IMR-90 (cell line): ENCODE data around the gene AFG1L. TPM values are rescaled to one million over a fixed set of nuclear protein-coding genes. Genes with fewer than 3 reads are reported as not detected.

Experiments used
- ATAC-seq: fragments of 200-7000 bp; cut with Tn5 transposase; 2 replicates; pipeline ENCODE4 v1.9.1; 2020; ENCODE audit warnings: low read depth, mild to moderate bottlenecking, moderate library complexity
- BruUV-seq: library from RNA; stranded (reverse); fragments of 400-500 nt; replicated peaks from 2 replicates; lab custom pipeline; 2021; lab: Mats Ljungman, UMichigan
- CTCF ChIA-PET: fragments of 300-600 bp; formaldehyde crosslinking; extraction: SDS; loops from one replicate; lab custom pipeline; 2021; ENCODE audit warnings: antibody characterized with exemption; lab: Yijun Ruan, JAX
- POLR2A ChIA-PET: fragments of 300-600 bp; sonication (Branson Sonifier 250); formaldehyde crosslinking; loops from one replicate; lab custom pipeline; 2022; ENCODE audit warnings: antibody characterized with exemption; ENCODE audit not compliant: unreplicated experiment; lab: Charles Lee
- DNase-seq: peaks from one replicate; pipeline ENCODE4 v3.0.0; 2013
- H2AFZ ChIP-seq: replicated peaks from 2 replicates; pipeline ENCODE3; 2013; ENCODE audit warnings: low read length, mild to moderate bottlenecking; ENCODE audit not compliant: poor library complexity
- H2AK5ac ChIP-seq: 2 replicates; pipeline ENCODE4 v1.6.1; 2013; ENCODE audit warnings: low read depth, low read length, inconsistent platforms
- H2AK9ac ChIP-seq: replicated peaks from 2 replicates; pipeline ENCODE3; 2013; ENCODE audit warnings: mild to moderate bottlenecking, low read depth, low read length, moderate library complexity; ENCODE audit not compliant: poor library complexity
- H2BK120ac ChIP-seq: 2 replicates; pipeline ENCODE4 v1.6.1; 2013; ENCODE audit warnings: low read depth, low read length, inconsistent platforms
- H2BK15ac ChIP-seq: 3 replicates; pipeline ENCODE4 v1.6.1; 2013; ENCODE audit warnings: low read depth, low read length, inconsistent platforms
- H2BK20ac ChIP-seq: 2 replicates; pipeline ENCODE4 v1.6.1; 2013; ENCODE audit warnings: low read depth, mild to moderate bottlenecking, inconsistent platforms, low read length, moderate library complexity
- H2BK5ac ChIP-seq: 2 replicates; pipeline ENCODE4 v1.6.1; 2013; ENCODE audit warnings: mild to moderate bottlenecking, low read depth, low read length, inconsistent platforms; ENCODE audit not compliant: poor library complexity, severe bottlenecking
- H3K14ac ChIP-seq: replicated peaks from 2 replicates; pipeline ENCODE4 v1.6.1; 2013; ENCODE audit warnings: low read depth, low read length, inconsistent platforms
- H3K18ac ChIP-seq: 2 replicates; pipeline ENCODE4 v1.6.1; 2013; ENCODE audit warnings: low read depth, low read length, control low read depth
- H3K23ac ChIP-seq: 2 replicates; pipeline ENCODE4 v1.6.1; 2013; ENCODE audit warnings: low read depth, low read length, inconsistent platforms
- H3K27ac ChIP-seq: 2 replicates; pipeline ENCODE4 v1.5.1; 2013; ENCODE audit warnings: mild to moderate bottlenecking, control low read depth, low read length; ENCODE audit not compliant: insufficient read depth
- H3K27me3 ChIP-seq: 2 replicates; pipeline ENCODE4 v1.6.1; 2013; ENCODE audit warnings: low read length; ENCODE audit not compliant: control insufficient read depth, insufficient read depth
- H3K36me3 ChIP-seq: 2 replicates; pipeline ENCODE4 v1.6.1; 2013; ENCODE audit warnings: low read length, mixed read lengths; ENCODE audit not compliant: control insufficient read depth, insufficient read depth
- H3K4ac ChIP-seq: 2 replicates; pipeline ENCODE4 v1.6.1; 2013; ENCODE audit warnings: low read depth, low read length, inconsistent platforms
- H3K4me1 ChIP-seq: 2 replicates; pipeline ENCODE4 v1.6.1; 2013; ENCODE audit warnings: low read length, mixed read lengths; ENCODE audit not compliant: control insufficient read depth, insufficient read depth
- H3K4me2 ChIP-seq: 2 replicates; pipeline ENCODE4 v1.6.1; 2013; ENCODE audit warnings: low read depth, mild to moderate bottlenecking, control low read depth, low read length, moderate library complexity
- H3K4me3 ChIP-seq: 2 replicates; pipeline ENCODE4 v1.5.1; 2013; ENCODE audit warnings: low read depth, mild to moderate bottlenecking, control low read depth, low read length, moderate library complexity; ENCODE audit not compliant: insufficient read depth
- H3K56ac ChIP-seq: 2 replicates; pipeline ENCODE4 v1.6.1; 2013; ENCODE audit warnings: low read length, inconsistent platforms; ENCODE audit not compliant: insufficient read depth; ENCODE audit errors: extremely low read depth
- H3K79me1 ChIP-seq, 2 experiments: 2 replicates each; pipeline ENCODE4 v1.6.1; 2013; ENCODE audit warnings: low read length in 2 of 2, inconsistent platforms in 1 of 2, low read depth in 1 of 2
- H3K9ac ChIP-seq: 2 replicates; pipeline ENCODE4 v1.6.1; 2013; ENCODE audit warnings: low read depth, low read length, control low read depth
- H3K9me1 ChIP-seq: 2 replicates; pipeline ENCODE4 v1.6.1; 2013; ENCODE audit warnings: low read length, inconsistent platforms; ENCODE audit not compliant: insufficient read depth
- H3K9me3 ChIP-seq: 2 replicates; pipeline ENCODE4 v1.6.1; 2013; ENCODE audit warnings: low read length; ENCODE audit not compliant: control insufficient read depth, insufficient read depth
- H4K20me1 ChIP-seq: 2 replicates; pipeline ENCODE4 v1.6.1; 2013; ENCODE audit warnings: low read length, inconsistent platforms; ENCODE audit not compliant: insufficient read depth
- H4K5ac ChIP-seq: 2 replicates; pipeline ENCODE4 v1.6.1; 2013; ENCODE audit warnings: mild to moderate bottlenecking, low read depth, low read length, control low read depth
- H4K8ac ChIP-seq, 2 experiments: 2 replicates each; pipeline ENCODE4 v1.6.1; 2013; ENCODE audit warnings: low read depth in 2 of 2, low read length in 2 of 2, control low read depth in 1 of 2, inconsistent platforms in 1 of 2
- H4K91ac ChIP-seq: 2 replicates; pipeline ENCODE4 v1.6.1; 2013; ENCODE audit warnings: low read depth, low read length, inconsistent platforms; ENCODE audit not compliant: insufficient read depth
- POLR2A ChIP-seq: IDR thresholded peaks from 2 replicates; pipeline ENCODE4 v1.6.1; 2012; ENCODE audit warnings: mild to moderate bottlenecking, low read depth, low read length
- WGBS, 2 experiments: methylation state at CpG; one replicate each; pipeline versions ENCODE4 v1.1.5 to v1.1.7; 2013; ENCODE audit warnings: missing lambda C conversion rate in 2 of 2; ENCODE audit not compliant: insufficient read length in 1 of 2; ENCODE audit errors: extremely low coverage in 2 of 2; 5-methylcytosine and 5-hydroxymethylcytosine counted together
- dilution Hi-C: fragments of 300-500 bp; cut with HindIII; formaldehyde crosslinking; loops from one replicate; pipeline ENCODE4 v1.14.3; 2018; ENCODE audit warnings: low sequenced_read_pairs; ENCODE audit not compliant: unreplicated experiment
- in situ Hi-C: fragments of 300-500 bp; cut with MboI; formaldehyde crosslinking; loops from 3 replicates; pipeline ENCODE4 v1.14.3; 2019; ENCODE audit warnings: low sequenced_read_pairs, inconsistent platforms, mixed read lengths
- intact Hi-C: fragments of 100-400 bp; cut with micrococcal nuclease; formaldehyde crosslinking; loops from 2 replicates; pipeline ENCODE4 v1.10.0; 2022
- polyA plus RNA-seq, 3 experiments: library from polyadenylated mRNA; depleted of rRNA; stranded (reverse); fragments of >200 nt; gene quantifications; 2 replicates each; pipeline ENCODE4 v1.2.3, GENCODE V29; 2012; ENCODE audit warnings: low replicate concordance in 1 of 3
- total RNA-seq: library from RNA; depleted of rRNA; stranded (reverse); fragments of >200 nt; gene quantifications from 2 replicates; pipeline ENCODE4 v1.2.3, GENCODE V29; 2012

The AFG1L gene
- total and polyA plus RNA-seq, 2 of the 4 experiments (the other 2 are of a cell fraction) = 1.0 to 2.0 TPM

- no peak overlapping the region for H3K27ac ChIP-seq
- H3K9ac ChIP-seq = no peak overlapping the region
- no peak overlapping the region for H3K56ac ChIP-seq
- no peak overlapping the region for H3K4me3 ChIP-seq
- DNase-seq (no peak), ATAC-seq (no peak)
- no peak overlapping the region for H4K91ac ChIP-seq
- H2BK20ac ChIP-seq = no peak overlapping the region
- H2AK5ac ChIP-seq = no peak overlapping the region
- intact Hi-C loops = no loop called here
- H3K36me3 ChIP-seq = no peaks in the 10 kb centered on the region
- no TSS peak for BruUV-seq
- POLR2A ChIA-PET = no interaction called here
- in situ Hi-C loops = no loop called here
- H3K23ac ChIP-seq = no peak overlapping the region
- dilution Hi-C loops = no loop called here
- no peaks in the 10 kb centered on the region for H3K9me3 ChIP-seq
- H4K5ac ChIP-seq = no peak overlapping the region
- no peaks in the 10 kb centered on the region for H3K79me1 ChIP-seq
- H2BK120ac ChIP-seq = no peak overlapping the region
- no peaks in the 10 kb centered on the region for H3K27me3 ChIP-seq
- no peak overlapping the region for H3K18ac ChIP-seq
- no peak overlapping the region for H3K14ac ChIP-seq
- no peak overlapping the region for H2BK15ac ChIP-seq
- H3K4me2 ChIP-seq = no peak overlapping the region
- peaks cover 2% of the 10 kb centered on the region; the same call in 1 of the 2 replicates for H3K4me1 ChIP-seq
- WGBS, 2 experiments = no CpG with 5 or more reads among the region's 1 CpG
- no peaks in the 10 kb centered on the region for H4K20me1 ChIP-seq
- peak overlapping the region; percentile 5 for H2AK9ac ChIP-seq
- H2BK5ac ChIP-seq = no peak overlapping the region
- H2AFZ ChIP-seq = no peak overlapping the region
- H4K8ac ChIP-seq = no peak overlapping the region
- no peak overlapping the region for H3K4ac ChIP-seq
- H3K9me1 ChIP-seq = no peaks in the 10 kb centered on the region
- no peak for TF ChIP-seq POLR2A
- CTCF ChIA-PET = no interaction called here
Observed at GRCh38 chr6:108521616-108522107, 226.8 kb downstream of the AFG1L start.
